ENCODE data around the gene PRR13.
"Not testable (repeated sequence)": the region's sequence is repeated elsewhere in the genome, so short reads cannot be mapped to it uniquely, and the experiment has no call there.

- not testable (repeated sequence) for TF ChIP-seq EZH2 (IDR thresholded peaks at IDR 0.05; ENCODE audit: insufficient read depth, poor library complexity, severe bottlenecking); EZH2phosphoT487 (IDR thresholded peaks at IDR 0.05; ENCODE audit: insufficient read depth, low read depth)
These were observed 39.9 kb downstream of the PRR13 start for GRCh38 chr12:53481458-53481857.

Measured in GM23248 (cell line).